Putamen (tissue), 1 donor: ENCODE measurements around the gene CRYZL1.
A peak's percentile ranks its signal among the peaks of the same experiment; 100 is the strongest.

Experiments
- DNase-seq: peaks from one replicate; pipeline ENCODE4 v3.0.0-alpha.2; 2016; ENCODE audit warnings: low spot score

The CRYZL1 gene

DNA sequence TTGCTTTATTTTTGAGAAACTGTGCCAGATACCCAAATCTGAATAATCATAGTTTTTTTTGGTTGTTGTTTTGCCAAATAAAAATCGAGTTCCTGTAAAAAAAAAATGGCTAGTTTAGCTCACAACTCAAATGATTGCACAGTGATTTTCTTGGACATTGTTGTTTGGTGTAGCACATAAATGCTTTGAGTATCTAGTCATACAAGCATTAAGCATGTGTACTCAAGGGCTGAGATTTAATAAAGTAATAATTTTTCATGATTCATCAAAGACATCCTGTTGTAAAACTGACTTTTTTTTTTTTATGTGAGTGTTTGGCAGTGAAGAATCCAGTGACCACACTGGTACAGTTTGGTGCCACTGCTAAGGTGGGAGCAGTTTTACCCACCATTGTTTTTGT is 19.6 kb upstream of the CRYZL1 start:
- DNase-seq, result no peak

DNA sequence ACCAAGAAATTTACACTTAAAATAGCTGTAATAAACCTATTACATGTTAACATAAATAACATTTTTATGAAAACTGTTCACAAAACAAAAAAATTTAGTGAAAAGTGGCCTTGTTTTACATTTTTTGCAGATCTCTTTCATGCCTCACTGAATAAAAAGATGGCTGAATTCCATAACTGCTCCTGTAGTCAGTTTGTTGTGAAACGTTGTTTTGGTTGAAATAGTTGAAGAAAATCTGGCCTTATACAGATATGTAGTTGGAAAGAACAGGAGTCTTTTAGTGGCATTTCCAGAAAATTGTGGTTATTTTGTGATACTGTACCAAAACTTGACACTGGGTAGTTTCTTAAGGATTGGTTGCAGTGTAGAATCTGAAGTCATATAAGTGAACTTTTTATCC is 18.9 kb upstream of the CRYZL1 start:
- DNase-seq, result no peak

DNA sequence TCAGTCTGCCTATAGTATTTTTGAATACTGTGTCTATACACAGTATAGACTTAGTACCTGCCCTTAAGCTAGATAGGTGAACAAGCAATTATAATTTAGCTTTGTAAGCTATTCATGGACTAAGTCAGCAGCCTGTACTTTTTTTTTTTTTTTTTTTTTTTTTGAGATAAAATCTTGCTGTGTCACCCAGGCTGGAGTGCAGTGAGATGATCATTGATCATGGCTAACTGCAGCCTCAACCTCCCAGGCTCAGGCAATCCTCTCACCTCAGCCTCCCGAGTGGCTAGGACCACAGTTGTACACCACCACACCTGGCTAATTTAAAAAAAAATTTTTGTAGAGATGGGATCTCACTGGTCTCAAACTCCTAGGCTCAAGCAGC is 18.0 kb upstream of the CRYZL1 start:
- no peak for DNase-seq

DNA sequence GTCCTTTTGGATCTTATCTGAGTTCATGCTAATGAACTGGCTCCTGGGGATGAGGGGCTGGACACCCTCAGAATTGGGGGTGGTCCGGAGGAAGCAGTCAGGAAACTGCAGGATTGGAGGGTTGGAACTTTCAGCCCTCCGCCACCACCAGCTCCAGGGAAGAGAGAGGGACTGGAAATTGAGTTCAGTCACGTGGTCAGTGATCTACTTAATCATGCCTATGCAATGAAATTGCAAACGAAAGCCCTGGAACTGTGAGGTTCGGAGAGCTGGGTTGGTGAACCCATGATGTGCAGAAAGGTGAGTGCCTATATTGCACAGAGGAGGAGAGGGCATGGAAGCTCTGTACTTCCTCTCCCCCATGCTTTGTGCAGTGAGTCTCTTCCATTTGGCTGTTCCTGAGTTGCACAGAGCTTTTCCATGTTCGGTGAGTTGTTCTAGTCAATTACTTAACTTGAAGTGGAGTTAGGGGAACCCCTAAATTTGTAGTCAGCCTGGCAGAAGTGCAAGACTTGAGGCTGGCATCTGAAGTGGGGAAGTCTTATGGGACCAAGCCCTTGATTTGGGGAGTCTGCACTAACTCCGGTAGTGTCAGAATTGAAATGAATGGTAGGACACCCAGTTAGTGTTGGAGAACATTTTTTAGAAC is 17.5 kb upstream of the CRYZL1 start:
- DNase-seq, result no peak

DNA sequence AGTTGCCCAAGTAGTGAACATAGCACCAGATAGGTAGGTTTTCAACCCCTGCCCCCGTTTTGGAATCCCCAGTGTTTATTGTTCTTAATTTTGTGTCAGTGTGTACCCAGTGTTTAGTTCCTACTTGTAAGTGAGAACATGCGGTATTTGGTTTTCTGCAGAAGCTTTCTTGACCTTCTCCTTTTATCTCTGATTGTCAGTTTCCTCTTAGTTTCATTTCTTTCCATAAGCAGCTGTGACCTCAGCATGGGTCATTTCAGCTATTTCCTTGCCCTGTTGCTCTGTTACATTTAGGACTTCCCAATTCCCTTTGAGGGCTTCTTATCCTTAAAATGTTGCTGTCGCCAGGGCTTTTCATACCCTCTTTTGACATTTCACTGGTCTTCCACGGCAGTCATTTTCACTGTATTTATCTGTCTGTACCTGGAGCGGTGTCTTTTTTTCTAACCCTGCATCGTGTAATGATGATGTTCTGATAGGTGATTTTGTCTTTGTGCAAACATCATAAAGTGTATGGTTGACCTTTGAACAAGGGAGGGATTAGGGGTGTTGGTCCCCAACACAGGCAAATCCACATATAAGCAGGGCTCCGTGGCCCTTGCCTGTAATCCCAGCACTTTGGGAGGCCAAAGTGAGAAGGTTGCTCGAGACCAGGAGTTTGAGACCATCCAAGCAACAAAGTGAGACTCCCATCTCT is 15.7 kb upstream of the CRYZL1 start:
- DNase-seq, result no peak

DNA sequence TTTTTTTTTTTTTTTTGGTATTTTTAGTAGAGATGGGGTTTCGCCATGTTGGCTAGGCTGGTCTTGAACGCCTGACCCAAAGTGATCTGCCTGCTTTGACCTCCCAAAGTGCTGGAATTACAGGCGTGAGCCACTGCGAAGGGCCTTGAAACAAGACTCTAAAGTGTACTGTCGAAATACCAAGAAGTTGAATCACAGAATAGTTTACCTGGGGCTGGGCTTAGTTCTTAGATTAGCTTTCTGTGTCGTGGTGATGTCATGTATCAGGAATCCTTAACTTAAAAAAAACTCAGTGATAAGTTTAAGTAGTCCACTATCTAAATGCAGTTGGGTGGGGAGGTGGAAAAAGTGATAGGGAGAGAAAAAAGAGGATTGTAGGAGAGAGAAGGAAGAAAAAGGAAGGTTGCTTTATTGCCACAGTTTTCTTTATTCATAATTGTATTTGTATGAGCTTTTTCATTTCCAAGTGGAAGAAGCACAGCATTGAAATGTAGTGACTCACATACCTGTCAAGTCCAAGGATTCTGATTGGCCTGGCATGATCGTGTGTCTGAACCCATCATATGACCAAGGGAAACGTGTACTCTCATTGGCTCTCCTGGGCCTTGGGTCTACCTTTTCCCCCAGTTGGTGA is 14.2 kb upstream of the CRYZL1 start:
- DNase-seq, result no peak

DNA sequence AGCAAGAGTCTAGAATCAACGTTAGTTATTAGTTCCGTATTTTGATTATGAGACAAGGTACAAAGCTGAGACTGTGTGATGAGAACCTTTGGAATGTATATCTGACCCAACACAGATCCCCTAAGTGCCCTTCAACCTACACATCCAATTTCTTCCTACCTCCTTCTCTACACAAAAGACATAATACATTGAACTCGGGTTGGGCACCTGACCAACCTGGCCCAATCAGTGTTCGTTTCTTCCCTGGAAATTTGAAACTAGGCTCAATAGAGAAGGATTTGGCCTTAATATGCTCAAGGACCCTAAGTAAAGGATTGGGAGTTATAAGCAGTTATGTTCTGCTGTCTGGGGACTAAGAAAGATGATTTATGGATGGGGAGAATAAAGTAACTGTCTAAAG is 12.9 kb upstream of the CRYZL1 start:
- no peak for DNase-seq

DNA sequence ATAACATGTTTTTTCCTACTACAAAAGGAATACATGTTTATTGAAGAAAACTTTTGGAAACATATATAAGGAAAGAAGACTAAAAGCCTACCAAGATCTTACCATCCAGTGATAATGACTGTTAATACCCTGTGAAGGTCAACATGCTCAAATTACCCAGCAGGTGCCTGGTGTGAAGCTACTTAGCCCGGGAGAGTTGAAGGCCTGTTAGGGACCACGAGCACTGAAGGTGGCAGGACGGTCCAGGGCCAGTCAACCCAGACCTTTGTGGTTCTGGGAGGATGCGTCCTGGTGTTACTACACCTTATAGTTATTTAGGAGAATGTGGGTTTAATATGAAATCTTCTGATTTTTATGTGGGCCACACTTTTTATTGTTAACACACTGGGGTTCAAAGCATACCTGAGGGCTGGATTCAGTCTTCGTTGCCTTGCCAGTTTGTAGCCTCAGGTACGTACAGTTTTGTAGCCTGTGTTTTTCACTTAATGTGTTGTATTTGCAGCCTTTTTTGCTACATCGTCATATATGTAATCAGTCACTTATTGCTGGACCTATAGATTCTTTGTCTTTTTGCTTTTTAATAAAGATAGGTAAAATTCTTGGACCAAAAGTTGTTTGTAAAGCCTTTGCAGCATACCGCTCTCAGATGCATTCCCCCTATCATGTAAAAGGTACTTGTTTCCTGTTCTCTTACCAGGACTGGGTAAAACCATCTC is 10.6 kb upstream of the CRYZL1 start:
- DNase-seq, result no peak

DNA sequence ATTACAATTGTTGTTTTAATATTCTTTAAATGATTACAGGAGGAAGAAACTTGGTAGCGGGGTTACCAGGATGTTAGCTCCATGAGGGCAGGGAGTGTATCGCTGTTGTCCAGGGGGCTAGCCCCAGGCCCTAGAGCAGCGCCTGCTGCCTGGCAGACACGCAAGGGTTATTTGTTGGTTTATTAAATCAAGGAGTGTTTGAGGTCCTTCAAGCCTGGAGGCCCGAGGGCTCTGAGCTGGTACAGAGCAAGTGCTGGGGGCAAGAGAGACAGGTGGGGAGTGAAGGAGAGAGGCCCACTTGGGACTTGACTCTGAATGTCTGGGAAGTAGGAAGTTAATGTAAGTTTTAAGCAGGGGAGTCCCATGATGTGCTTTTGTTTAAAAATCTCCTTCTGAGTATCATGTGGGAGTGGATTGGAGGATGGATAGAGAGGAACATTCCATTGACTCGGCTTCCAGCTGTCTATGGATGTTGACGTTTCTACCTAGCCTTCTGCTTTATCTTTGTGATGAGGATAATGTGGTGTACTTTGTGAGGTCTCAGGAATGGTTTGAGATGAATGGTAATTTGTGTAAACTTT is 9.5 kb upstream of the CRYZL1 start:
- no peak for DNase-seq

DNA sequence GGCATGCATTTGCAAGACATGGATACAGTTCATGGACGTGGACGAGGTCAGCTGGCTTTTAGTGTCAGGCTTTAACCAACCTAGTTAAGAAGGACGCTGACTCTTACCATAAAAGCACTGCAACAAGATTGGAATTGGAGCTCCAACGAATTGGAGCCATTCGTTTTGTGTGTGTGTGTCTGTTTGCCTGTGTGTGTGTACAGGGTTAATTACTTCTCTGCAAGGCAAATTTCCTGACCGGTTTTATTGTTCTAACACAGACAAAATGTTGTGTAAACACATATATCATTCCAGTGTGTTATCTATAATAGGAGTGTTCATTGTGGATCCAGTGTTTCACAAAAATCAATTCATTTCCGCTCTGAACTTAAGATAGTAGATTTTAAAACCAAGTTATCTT is 8.7 kb upstream of the CRYZL1 start:
- no peak for DNase-seq

DNA sequence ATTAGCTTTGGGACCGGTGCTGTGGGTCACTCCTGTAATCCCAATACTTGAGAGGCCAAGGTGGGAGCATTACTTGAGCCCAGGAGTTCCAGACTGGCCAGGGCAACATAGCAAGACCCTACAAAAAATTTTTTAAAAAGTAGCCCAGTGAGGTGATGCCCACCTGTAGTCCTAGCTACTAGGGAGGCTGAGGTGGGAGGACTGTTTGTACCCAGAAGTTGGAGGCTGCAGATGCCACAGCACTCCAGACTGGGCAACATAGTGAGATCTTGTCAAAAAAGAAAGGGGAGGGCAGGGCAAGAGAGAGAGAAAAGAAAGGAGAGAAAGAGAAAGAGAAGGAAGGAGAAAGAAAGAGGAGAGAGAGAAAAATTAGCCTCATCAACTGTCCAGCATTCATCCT is 7.0 kb upstream of the CRYZL1 start:
- DNase-seq, result no peak

DNA sequence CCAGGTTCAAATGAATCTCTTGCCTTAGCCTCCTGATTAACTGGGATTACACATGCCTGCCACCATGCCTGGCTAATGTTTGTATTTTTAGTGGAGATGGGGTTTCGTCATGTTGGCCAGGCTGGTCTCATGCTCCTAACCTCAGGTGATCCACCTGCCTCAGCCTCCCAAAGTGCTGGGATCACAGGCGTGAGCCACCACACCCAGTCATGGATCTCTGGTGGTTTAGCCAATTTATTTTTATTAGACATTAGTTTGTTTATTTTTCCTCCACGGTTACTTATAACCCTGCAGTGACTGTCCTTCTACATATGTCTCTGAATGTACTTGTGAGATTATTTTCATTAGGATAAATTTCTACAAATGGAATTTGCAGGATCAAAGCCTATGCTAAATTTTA is 6.0 kb upstream of the CRYZL1 start:
- DNase-seq, result no peak

DNA sequence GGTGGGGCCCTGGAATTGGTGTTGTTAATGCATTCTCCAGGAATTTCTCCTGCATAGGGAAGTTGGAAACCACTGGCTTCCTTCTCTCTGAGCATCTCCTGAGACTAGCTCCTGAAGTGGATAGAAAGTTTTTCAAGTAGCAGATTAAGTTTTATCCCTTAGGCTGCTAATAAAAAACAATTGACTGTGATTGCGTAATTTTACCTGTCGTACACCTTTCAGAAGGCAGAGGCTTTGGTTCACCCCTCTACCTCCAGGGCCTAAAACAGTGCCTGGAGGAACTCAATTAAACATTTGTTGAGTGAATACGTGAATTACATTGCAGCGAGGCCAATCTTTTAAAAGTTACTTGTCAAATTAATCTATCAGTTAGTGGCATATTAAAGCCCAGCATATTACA is 4.2 kb upstream of the CRYZL1 start:
- DNase-seq, result no peak

DNA sequence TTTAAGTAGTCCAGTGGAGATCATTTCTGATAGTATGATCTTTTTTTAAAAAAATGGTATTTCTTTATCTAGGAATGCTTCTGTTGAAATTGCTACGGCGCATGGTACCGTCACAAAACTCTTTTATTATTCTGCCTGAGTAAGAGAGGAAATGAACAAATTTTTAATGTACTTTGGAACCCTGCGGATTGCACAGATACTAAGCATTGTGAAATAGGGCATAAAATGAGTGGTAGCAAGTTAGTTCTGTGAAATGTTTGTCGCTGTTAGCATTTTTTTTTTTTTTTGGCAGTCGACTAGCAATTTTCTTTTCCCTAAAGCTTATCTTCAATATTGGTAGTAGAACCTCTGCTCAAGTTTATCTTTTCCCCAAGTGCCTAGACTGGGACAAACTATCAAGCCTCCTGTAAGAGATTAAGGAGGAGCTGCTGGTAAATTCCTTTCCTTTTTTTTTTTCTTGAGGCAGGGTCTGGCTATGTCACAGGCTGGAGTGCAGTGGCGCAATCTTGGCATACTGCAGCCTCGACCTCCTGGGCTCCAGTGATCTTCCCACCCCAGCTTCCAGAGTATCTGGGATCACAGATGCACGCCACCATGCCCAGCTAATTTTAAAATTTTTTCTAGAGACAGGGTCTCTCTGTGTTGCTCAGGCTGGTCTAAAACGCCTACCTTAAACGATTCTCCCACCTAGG is 3.0 kb upstream of the CRYZL1 start:
- DNase-seq, result no peak

DNA sequence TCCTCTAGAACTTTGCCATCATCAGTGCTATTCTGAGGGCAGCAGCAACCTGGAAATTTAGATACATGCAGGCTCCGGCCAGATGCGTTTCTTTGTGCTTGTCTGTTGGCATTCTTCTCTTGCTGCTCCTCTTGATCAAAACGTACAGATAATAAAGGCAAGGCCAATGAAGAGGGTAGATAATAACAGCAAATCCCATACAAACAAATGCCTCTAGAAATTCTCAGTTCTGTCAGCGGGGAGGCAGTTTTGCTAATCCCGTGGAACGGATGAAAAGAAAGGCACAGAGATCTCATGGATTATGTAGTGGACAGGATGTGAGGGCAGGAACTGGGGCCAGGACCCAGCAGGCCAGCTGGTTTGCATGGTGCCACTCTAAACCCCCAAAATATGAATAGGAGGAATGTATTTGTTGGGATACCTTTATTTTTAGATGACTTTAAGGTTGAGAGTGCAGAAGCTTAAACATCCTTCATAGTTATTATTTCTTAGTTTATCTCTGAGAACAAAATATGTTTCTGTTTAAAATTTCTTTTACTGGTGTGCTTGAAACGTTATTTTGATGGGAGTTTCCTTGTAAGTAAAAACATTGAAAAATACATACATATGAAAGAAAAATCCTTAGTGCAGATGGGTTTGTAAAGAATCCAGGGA is 2.2 kb upstream of the CRYZL1 start:
- peak; percentile 12 for DNase-seq

DNA sequence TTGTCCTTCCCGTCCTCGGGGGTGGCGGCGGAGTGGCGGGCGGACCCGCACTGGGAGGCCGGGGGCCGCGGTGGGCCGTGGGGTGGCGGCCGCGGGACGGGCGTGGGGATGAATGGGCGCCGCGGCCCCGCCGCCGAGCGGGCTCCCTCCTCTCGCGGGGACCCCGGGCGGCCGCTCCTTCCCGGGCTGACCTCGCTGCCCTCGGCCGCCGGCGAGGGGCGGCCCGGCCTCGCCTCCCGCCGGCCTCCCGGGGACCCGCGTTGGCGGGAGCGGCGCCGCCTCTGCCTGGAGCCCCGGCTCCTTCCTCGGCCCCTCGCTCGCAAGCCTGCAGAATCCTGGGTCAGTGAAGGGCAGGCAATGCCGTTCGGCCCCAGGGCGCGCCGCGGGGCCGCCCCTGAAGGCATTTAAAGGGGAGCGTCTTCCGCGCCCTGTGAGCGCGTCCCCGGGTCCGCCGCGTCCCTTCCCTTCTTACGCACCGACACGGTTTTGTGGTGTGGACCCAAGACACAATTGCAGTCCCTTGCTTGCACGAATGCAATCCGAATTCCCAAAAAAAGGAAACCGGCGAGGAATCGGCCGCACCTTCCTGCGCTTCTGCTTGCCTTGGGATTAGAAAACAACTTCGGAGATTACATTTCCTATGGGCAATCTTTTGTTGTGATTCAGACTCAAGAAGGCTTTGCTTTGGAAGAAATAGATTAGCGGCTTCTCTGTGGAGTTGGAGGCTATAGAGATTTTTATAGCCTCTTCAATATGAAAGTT is 1.5 kb upstream of the CRYZL1 start:
- peak; percentile 17 for DNase-seq

DNA sequence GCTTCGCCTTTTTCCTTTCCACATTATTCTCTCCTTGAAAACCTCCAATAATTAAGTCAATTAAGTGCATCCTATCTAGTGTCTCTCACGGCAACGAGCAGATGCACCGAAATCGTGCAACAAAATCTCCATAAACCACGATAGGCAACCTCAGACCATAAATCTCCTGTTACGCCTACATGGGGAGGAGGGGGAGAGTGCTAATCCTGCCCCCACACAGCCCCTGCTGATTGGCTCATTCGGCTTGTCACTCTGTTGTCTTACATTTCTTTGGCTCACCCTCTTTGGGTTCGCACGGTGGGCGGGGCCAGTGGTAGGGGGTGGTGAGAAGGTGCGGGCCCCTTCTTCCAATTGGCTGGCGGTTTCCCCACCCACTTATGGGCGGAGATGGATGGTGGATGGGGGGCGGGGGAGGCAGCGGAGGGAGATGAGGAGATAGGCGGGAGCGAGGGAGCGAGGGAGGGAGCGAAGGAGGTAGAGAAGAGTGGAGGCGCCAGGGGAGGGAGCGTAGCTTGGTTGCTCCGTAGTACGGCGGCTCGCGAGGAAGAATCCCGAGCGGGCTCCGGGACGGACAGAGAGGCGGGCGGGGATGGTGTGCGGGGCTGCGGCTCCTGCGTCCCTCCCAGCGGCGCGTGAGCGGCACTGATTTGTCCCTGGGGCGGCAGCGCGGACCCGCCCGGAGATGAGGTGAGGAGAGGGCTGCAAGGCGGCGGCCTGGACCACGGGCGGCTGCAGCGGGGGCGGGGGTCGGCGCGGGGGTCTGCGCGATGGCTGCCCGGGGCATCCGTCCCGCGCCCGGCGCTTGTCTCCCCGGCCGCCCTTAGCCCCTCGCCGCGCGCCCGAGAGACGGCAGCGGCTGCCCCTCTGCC is 720 bp upstream of the CRYZL1 start, which contains the start of gene ITSN1:
Gene ITSN1 (plus strand): TSS at position 475 of the 869 bp plus-strand sequence. CDS start 76,328 bp downstream, outside the sequence.
- DNase-seq, result peak; percentile 100

DNA sequence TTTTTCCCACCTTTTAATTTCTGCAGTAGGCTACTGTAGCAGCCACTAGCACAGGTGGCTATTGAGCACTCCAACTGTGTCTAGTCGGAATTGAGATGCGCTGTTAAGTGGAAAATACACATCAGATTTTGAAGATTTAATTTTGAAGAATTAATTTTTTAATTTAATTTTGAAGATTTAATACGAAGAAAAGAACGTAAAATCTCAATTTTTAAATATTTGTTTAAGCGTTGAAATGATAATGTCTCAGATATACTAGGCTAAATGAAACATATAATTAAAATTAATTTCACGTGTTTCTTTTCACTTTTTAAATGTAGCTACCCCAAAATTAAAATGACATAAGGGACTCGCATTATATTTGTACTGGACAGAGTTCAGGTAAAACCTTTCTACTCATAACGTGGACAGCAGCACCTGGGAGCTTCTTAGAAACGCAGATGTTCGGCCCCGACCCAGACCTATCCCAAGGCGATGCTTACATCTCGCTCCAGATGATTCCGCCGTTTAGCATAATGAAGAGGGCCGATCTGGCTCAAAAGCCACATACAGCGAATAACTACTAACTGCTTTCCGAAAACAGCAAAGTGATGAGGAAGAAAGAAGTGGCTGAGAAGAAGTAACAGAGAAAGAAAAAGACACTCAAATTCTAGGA is 717 bp downstream of the CRYZL1 start:
- peak; percentile 23 for DNase-seq

DNA sequence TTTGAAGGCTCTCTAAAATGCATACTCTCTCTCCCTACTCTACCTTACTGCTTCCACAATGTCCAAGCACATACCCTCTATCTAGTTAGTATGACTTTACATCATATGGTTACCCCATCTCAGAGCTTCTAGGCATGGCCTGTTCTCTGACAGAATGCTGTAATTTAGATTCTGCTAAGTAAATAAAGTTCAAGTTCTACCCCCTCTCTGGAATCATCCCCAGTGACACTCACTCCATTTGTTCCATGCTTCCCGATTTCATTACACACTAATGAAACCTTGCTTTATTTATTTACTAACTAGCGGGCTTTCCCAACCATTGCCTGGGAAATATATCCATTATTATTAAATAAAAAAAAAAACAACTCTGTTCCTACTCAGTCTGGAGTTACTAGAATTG is 7.3 kb downstream of the CRYZL1 start:
- DNase-seq, result no peak
